Testis (tissue), 3 donors: ENCODE measurements around the gene CROCC2. TPM values are rescaled to one million over a fixed set of nuclear protein-coding genes. Genes with fewer than 3 reads are reported as not detected.

ENCODE experiments used
- DNase-seq: peaks from one replicate; pipeline ENCODE4 v3.0.0-alpha.2; 2019
- H3K27ac ChIP-seq, 2 donors: fragments of 200-600 bp; sonication (generic); one replicate each; pipeline ENCODE4 v1.5.1; 2019
- H3K27me3 ChIP-seq: fragments of 200-600 bp; sonication (generic); one replicate; pipeline ENCODE4 v1.5.1; 2019
- H3K36me3 ChIP-seq: fragments of 200-600 bp; sonication (generic); one replicate; pipeline ENCODE4 v1.5.1; 2017; ENCODE audit warnings: low read depth; ENCODE audit errors: missing control alignments
- H3K4me1 ChIP-seq: fragments of 200-600 bp; sonication (generic); one replicate; pipeline ENCODE4 v1.5.1; 2019
- H3K4me3 ChIP-seq, 2 donors: fragments of 200-600 bp; sonication (generic); one replicate each; pipeline ENCODE4 v1.5.1; 2017 to 2019
- H3K9me3 ChIP-seq: fragments of 200-600 bp; sonication (generic); one replicate; pipeline ENCODE4 v1.5.1; 2017
- POLR2A ChIP-seq: fragments of 450-650 bp; IDR thresholded peaks from one replicate; pipeline ENCODE4 v1.6.1; 2017; ENCODE audit warnings: antibody characterized with exemption, mild to moderate bottlenecking, moderate library complexity
- WGBS, 2 donors: methylation state at CpG; one replicate each; pipeline ENCODE4 v1.1.5; 2018; 5-methylcytosine and 5-hydroxymethylcytosine counted together
- intact Hi-C: fragments of 100-400 bp; cut with DNase I; formaldehyde crosslinking; loops from one replicate; pipeline ENCODE4 v1.15.1; 2023; ENCODE audit warnings: low total_unique reads
- polyA plus RNA-seq: library from polyadenylated mRNA; stranded (reverse); fragments of 350-450 nt; fragmentation: Illumina TruSeq; extraction: RNeasy Lipid Tissue Mini Kit (QIAGEN cat#74804); gene quantifications from one replicate; pipeline ENCODE4 v1.2.3, GENCODE V29; 2014; ENCODE audit warnings: low read depth, low replicate concordance; ENCODE audit not compliant: insufficient read depth
- total RNA-seq, 2 donors: library from RNA; depleted of rRNA; stranded (reverse); fragments of >200 nt; gene quantifications; one replicate each; pipeline ENCODE4 v1.2.3, GENCODE V29; 2016
- TF ChIP-seq, protein P1 (sequence below), 3 experiments: fragments of 450-650 bp in 2 of 3; fragments of 200-600 bp in 1 of 3; sonication (generic) in 1 of 3; IDR thresholded peaks; one replicate each; pipeline ENCODE4 v1.5.1; 2016 to 2019; ENCODE audit warnings: antibody characterized with exemption in 3 of 3, mild to moderate bottlenecking in 2 of 3, moderate library complexity in 1 of 3

Gene CROCC2
- total and polyA plus RNA-seq, 3 donors from 2014 or later, result 0.43 to 0.55 (median 0.51) TPM

DNA sequence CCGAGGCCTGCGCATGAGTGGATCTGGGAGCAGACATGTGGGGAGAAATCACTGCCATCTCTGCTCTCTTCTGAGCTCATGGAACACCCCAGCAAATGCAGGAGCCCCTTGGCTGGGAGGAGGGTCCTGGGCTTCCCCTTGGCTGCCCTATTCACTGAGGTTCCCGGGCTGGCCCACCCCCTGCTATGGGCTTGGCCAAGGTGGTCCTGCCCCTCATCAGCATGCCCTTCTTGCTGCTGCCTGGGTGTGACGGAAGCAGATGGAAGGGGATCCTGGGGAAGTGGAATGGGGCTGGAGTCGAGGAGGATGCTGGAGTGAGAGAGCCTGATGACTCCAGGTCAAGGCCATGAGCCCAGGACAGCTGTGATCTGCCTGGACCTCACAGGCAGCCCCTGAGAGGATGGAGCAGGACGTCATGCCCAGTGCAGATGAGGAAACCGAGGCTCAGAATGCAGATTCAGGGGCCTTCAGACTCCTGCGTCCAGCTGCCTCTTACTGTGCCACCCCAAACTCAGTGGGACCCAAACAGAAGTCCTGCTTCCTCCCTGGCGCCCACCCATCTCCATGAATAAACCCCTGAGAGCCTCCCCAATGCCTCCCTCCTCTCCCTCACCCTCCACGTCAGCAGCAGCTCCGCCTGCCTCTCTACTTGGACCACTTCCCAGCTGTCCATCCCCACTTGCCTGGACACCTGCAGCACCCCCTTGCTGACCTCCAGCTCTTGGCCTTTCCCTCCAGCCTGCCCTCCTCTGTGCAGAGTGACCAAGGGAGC is 96.3 kb downstream of the CROCC2 start:
- H3K4me1 ChIP-seq, result peaks cover 16% of the 10 kb centered on the region
- TF ChIP-seq POLR2A, result no peak
- 70 to 73% methylated on average over 7 to 11 of the region's 11 CpGs for WGBS, 2 donors
- H3K4me3 ChIP-seq, result no peak overlapping the region
- H3K27ac ChIP-seq, result no peak overlapping the region
- H3K36me3 ChIP-seq, result no peaks in the 10 kb centered on the region
- intact Hi-C loops, result no loop called here
- no peaks in the 10 kb centered on the region for H3K9me3 ChIP-seq
- H3K27me3 ChIP-seq, result no peaks in the 10 kb centered on the region
- peak; percentile 28 for DNase-seq

DNA sequence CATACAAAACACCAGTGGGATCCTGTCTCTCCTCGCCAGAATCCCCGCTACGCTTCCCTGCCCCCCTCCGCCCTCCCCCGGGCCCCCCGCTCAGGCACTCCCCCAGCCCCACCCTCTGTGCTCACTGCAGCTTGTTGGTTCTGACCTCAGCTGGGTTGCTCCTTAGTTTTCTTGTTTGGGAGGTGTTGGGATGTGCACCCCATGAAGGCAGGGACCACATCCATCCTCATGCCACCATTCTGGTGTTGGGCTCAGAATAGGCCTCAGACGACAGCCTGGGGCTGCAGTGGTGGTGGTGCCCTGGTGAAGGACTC is 96.9 kb downstream of the CROCC2 start:
- TF ChIP-seq POLR2A, result no peak
- TF ChIP-seq, protein P1, sequence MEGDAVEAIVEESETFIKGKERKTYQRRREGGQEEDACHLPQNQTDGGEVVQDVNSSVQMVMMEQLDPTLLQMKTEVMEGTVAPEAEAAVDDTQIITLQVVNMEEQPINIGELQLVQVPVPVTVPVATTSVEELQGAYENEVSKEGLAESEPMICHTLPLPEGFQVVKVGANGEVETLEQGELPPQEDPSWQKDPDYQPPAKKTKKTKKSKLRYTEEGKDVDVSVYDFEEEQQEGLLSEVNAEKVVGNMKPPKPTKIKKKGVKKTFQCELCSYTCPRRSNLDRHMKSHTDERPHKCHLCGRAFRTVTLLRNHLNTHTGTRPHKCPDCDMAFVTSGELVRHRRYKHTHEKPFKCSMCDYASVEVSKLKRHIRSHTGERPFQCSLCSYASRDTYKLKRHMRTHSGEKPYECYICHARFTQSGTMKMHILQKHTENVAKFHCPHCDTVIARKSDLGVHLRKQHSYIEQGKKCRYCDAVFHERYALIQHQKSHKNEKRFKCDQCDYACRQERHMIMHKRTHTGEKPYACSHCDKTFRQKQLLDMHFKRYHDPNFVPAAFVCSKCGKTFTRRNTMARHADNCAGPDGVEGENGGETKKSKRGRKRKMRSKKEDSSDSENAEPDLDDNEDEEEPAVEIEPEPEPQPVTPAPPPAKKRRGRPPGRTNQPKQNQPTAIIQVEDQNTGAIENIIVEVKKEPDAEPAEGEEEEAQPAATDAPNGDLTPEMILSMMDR (IDR thresholded peaks at IDR 0.05), result no peak
- 84 to 92% methylated on average over 3 to 7 of the region's 7 CpGs for WGBS, 2 donors
- no peaks in the 10 kb centered on the region for H3K9me3 ChIP-seq
- H3K27ac ChIP-seq, result no peak overlapping the region
- intact Hi-C loops, result no loop called here
- no peaks in the 10 kb centered on the region for H3K36me3 ChIP-seq
- H3K27me3 ChIP-seq, result no peaks in the 10 kb centered on the region
- no peak overlapping the region for H3K4me3 ChIP-seq
- peaks cover 13% of the 10 kb centered on the region for H3K4me1 ChIP-seq
- DNase-seq, result no peak

DNA sequence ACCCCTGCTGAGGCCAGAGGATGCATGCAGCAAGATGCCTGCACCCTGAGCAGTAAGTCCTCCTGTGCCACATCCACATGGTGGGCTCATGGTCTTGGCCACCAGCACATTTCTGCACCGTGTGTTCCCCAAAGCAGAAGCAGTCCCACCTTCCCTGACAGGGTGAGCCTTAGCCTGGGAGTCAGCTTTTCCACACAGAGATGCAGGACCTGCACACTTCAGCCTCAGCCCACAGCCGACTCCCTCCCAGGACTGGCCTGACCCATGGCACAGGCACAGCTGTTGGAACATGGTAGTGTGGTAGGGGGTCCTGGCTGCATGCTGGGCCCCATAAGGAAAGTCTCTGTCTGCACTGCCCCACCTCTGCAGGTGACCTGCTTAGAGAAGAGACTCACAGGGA is 97.2 kb downstream of the CROCC2 start:
- Histone ChIP-seq H3K9me3 (no peaks in the 10 kb centered on the region), H3K4me1 (peaks cover 16% of the 10 kb centered on the region), H3K27me3 (no peaks in the 10 kb centered on the region), H3K27ac (no peak overlapping the region), H3K36me3 (no peaks in the 10 kb centered on the region), H3K4me3 (no peak overlapping the region)
- intact Hi-C loops, result no loop called here
- TF ChIP-seq, protein P1 (IDR thresholded peaks at IDR 0.05), result no peak
- no peak for TF ChIP-seq POLR2A
- DNase-seq, result no peak
- 83 to 90% methylated on average over 1 to 2 of the region's 2 CpGs for WGBS, 2 donors

DNA sequence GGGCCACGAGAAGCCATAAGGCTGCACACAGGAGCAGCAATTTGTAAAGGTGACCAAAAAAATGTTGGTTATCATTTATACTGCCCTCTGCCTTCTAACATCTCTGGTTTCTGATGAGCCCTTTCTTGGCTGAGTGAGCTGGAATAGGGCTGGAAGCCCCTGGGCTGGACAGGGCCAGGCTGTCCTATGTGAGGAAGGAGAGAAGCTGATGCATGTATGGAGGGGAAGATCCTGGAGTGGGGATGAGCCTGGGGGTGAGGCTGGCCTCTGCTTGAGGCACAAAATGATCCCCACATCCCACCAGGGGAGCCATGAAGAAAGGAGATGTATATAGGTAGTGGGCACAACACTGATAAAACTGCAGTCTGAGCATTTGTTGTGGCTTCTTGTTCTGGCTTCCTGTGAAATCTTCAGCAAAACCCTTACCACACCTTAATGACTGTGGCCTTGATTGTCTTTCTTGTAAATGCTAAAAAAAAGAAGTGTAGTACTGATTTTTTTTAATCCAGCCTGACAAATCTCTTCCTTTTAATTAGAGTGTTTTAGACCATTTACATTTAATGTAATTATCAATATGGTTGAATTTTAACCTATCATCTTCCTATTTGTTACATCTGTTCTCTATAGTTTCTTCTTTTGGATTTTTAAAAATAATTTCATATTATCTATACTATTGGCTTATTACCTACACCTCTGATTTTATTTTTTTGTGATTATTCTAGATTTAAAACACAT is 97.9 kb downstream of the CROCC2 start:
- Histone ChIP-seq H3K4me3 (no peak overlapping the region), H3K27me3 (no peaks in the 10 kb centered on the region), H3K36me3 (no peaks in the 10 kb centered on the region), H3K27ac (no peak overlapping the region), H3K9me3 (no peaks in the 10 kb centered on the region), H3K4me1 (peaks cover 22% of the 10 kb centered on the region)
- intact Hi-C loops, result no loop called here
- TF ChIP-seq, protein P1 (IDR thresholded peaks at IDR 0.05), result no peak
- no peak for TF ChIP-seq POLR2A
- no peak for DNase-seq
- 50 to 85% methylated on average over 1 of the region's 1 CpG for WGBS, 2 donors

DNA sequence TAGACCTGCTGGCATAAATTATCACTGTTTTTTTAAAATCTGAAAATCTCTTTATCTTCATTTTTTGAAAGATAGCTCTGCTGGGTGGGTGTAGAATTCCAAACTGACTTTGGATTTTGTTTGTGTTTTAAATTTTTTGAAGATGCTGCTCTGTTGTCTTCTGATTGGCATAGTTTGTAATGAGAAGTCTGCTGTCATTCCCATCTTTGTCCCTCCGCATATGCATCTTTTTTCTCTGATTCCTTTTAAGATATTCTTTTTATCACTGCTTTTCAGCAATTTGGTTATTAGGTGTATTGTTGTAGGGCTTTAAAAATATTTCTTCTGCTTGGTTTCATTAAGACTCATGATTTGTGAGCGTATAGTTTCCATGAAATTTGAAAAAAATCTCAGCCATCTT is 99.4 kb downstream of the CROCC2 start:
- DNase-seq, result no peak
- no peaks in the 10 kb centered on the region for H3K9me3 ChIP-seq
- no peak overlapping the region for H3K4me3 ChIP-seq
- no peaks in the 10 kb centered on the region for H3K27me3 ChIP-seq
- H3K4me1 ChIP-seq, result peaks cover 35% of the 10 kb centered on the region
- WGBS, 2 donors, result 93 to 95% methylated on average over 2 of the region's 2 CpGs
- no peak for TF ChIP-seq POLR2A
- TF ChIP-seq, protein P1 (IDR thresholded peaks at IDR 0.05), result no peak
- intact Hi-C loops, result no loop called here
- no peak overlapping the region for H3K27ac ChIP-seq
- H3K36me3 ChIP-seq, result no peaks in the 10 kb centered on the region
